Astrocyte (in vitro differentiated cells and primary cell): ENCODE results near the gene SLC2A8. TPM values are rescaled to one million over a fixed set of nuclear protein-coding genes. Genes with fewer than 3 reads are reported as not detected.

Experiments
- DNase-seq: peaks from one replicate; pipeline ENCODE4 v3.0.0-alpha.2; 2010; ENCODE audit warnings: low read depth
- FAIRE-seq: peaks from 2 replicates; lab custom pipeline; 2011; peaks lifted over from hg19 to GRCh38; lab: Jason Lieb, UNC
- H2AFZ ChIP-seq: 2 replicates; pipeline ENCODE4 v1.6.0; 2012; ENCODE audit warnings: low read depth, low read length, inconsistent platforms
- H3K27ac ChIP-seq: 2 replicates; pipeline ENCODE4 v1.5.1; 2011; ENCODE audit warnings: low read depth, low read length, inconsistent platforms
- H3K27me3 ChIP-seq: 2 replicates; pipeline ENCODE4 v1.6.0; 2011; ENCODE audit warnings: low read length, inconsistent platforms; ENCODE audit not compliant: insufficient read depth
- H3K36me3 ChIP-seq: 2 replicates; pipeline ENCODE4 v1.5.1; 2011; ENCODE audit warnings: low read length, inconsistent platforms; ENCODE audit not compliant: insufficient read depth
- H3K4me1 ChIP-seq: 2 replicates; pipeline ENCODE4 v1.5.1; 2011; ENCODE audit warnings: low read length, inconsistent platforms; ENCODE audit not compliant: insufficient read depth
- H3K4me2 ChIP-seq: 2 replicates; pipeline ENCODE4 v1.6.0; 2012; ENCODE audit warnings: low read length, inconsistent platforms
- H3K4me3 ChIP-seq: 2 replicates; pipeline ENCODE4 v1.5.1; 2011; ENCODE audit warnings: low read depth, mild to moderate bottlenecking, low read length, inconsistent platforms; ENCODE audit not compliant: insufficient read depth
- H3K79me2 ChIP-seq: 2 replicates; pipeline ENCODE4 v1.6.0; 2012; ENCODE audit warnings: mild to moderate bottlenecking, low read length, inconsistent platforms; ENCODE audit not compliant: insufficient read depth
- H3K9ac ChIP-seq: 2 replicates; pipeline ENCODE4 v1.6.0; 2012; ENCODE audit warnings: mild to moderate bottlenecking, low read length, inconsistent platforms
- H3K9me3 ChIP-seq: 2 replicates; pipeline ENCODE4 v1.5.1; 2012; ENCODE audit warnings: low read depth, mild to moderate bottlenecking, low read length, inconsistent platforms; ENCODE audit not compliant: insufficient read depth
- H4K20me1 ChIP-seq: 2 replicates; pipeline ENCODE4 v1.6.0; 2012; ENCODE audit warnings: low read length, inconsistent platforms; ENCODE audit not compliant: insufficient read depth
- H3K27ac Mint-ChIP-seq: one replicate; pipeline ENCODE4 v1.8.0; 2021; ENCODE audit warnings: mild to moderate bottlenecking, mixed read lengths; ENCODE audit not compliant: unreplicated experiment
- H3K27me3 Mint-ChIP-seq: one replicate; pipeline ENCODE4 v1.8.0; 2021; ENCODE audit warnings: low read depth, mixed read lengths; ENCODE audit not compliant: unreplicated experiment
- H3K36me3 Mint-ChIP-seq: one replicate; pipeline ENCODE4 v1.8.0; 2021; ENCODE audit warnings: low read depth, mixed read lengths; ENCODE audit not compliant: unreplicated experiment
- H3K4me1 Mint-ChIP-seq: one replicate; pipeline ENCODE4 v1.8.0; 2021; ENCODE audit warnings: low read depth, mixed read lengths; ENCODE audit not compliant: unreplicated experiment
- H3K4me3 Mint-ChIP-seq: one replicate; pipeline ENCODE4 v1.8.0; 2021; ENCODE audit warnings: mild to moderate bottlenecking, moderate library complexity, mixed read lengths; ENCODE audit not compliant: unreplicated experiment
- H3K9me3 Mint-ChIP-seq: one replicate; pipeline ENCODE4 v1.8.0; 2021; ENCODE audit warnings: mild to moderate bottlenecking, mixed read lengths; ENCODE audit not compliant: unreplicated experiment
- CTCF ChIP-seq: IDR thresholded peaks from 2 replicates; pipeline ENCODE4 v1.5.1; 2011; ENCODE audit warnings: low read depth, mild to moderate bottlenecking, inconsistent platforms, low read length, moderate library complexity; ENCODE audit not compliant: insufficient read depth
- EZH2 ChIP-seq: IDR thresholded peaks from 2 replicates; pipeline ENCODE4 v1.6.1; 2012; ENCODE audit warnings: mild to moderate bottlenecking, low read length, inconsistent platforms; ENCODE audit not compliant: insufficient read depth
- total RNA-seq: library from RNA; stranded (reverse); gene quantifications from 2 replicates; pipeline ENCODE4 v1.2.1, GENCODE V29; 2021

The SLC2A8 gene
- total RNA-seq, 1 donor from 2014 or later, result 18.8 TPM

GRCh38 chr9:127370147-127370579 is 26.8 kb upstream of the SLC2A8 start:
- Histone ChIP-seq H3K4me1 (no peaks in the 10 kb centered on the region), H3K4me2 (no peak overlapping the region), H3K4me3 (no peak overlapping the region), H3K27ac (no peak overlapping the region), H2AFZ (no peak overlapping the region), H4K20me1 (no peaks in the 10 kb centered on the region), H3K9me3 (no peaks in the 10 kb centered on the region), H3K79me2 (no peaks in the 10 kb centered on the region), H3K9ac (no peak overlapping the region), H3K27me3 (peaks cover 11% of the 10 kb centered on the region), H3K36me3 (no peaks in the 10 kb centered on the region)
- Mint-ChIP-seq H3K4me1 (no peaks in the 10 kb centered on the region), H3K4me3 (no peak overlapping the region), H3K36me3 (peaks cover 15% of the 10 kb centered on the region), H3K27me3 (peaks cover 25% of the 10 kb centered on the region), H3K9me3 (no peaks in the 10 kb centered on the region), H3K27ac (no peak overlapping the region)
- DNase-seq (no peak), FAIRE-seq (no peak)
- TF ChIP-seq EZH2 (no peak), CTCF (no peak)

GRCh38 chr9:127370672-127371648 is 26.0 kb upstream of the SLC2A8 start:
- Histone ChIP-seq H3K36me3 (no peaks in the 10 kb centered on the region), H3K4me1 (no peaks in the 10 kb centered on the region), H3K27ac (no peak overlapping the region), H4K20me1 (no peaks in the 10 kb centered on the region), H3K4me2 (no peak overlapping the region), H3K4me3 (no peak overlapping the region), H3K9me3 (no peaks in the 10 kb centered on the region), H3K79me2 (no peaks in the 10 kb centered on the region), H3K27me3 (peaks cover 15% of the 10 kb centered on the region), H2AFZ (no peak overlapping the region), H3K9ac (no peak overlapping the region)
- FAIRE-seq (no peak), DNase-seq (no peak)
- TF ChIP-seq EZH2, result no peak
- no peak for TF ChIP-seq CTCF
- H3K9me3 Mint-ChIP-seq, result no peaks in the 10 kb centered on the region
- H3K27ac Mint-ChIP-seq, result no peak overlapping the region
- no peaks in the 10 kb centered on the region for H3K4me1 Mint-ChIP-seq
- no peak overlapping the region for H3K4me3 Mint-ChIP-seq
- peaks cover 27% of the 10 kb centered on the region for H3K27me3 Mint-ChIP-seq
- peaks cover 13% of the 10 kb centered on the region for H3K36me3 Mint-ChIP-seq

GRCh38 chr9:127380479-127380878 is 16.5 kb upstream of the SLC2A8 start:
- peaks cover 1% of the 10 kb centered on the region for H3K36me3 Mint-ChIP-seq
- Histone ChIP-seq H3K9me3 (no peaks in the 10 kb centered on the region), H3K36me3 (no peaks in the 10 kb centered on the region), H4K20me1 (no peaks in the 10 kb centered on the region), H3K27me3 (peaks cover 32% of the 10 kb centered on the region), H3K4me1 (no peaks in the 10 kb centered on the region), H3K4me2 (no peak overlapping the region), H2AFZ (no peak overlapping the region), H3K4me3 (no peak overlapping the region), H3K79me2 (no peaks in the 10 kb centered on the region), H3K27ac (no peak overlapping the region), H3K9ac (no peak overlapping the region)
- TF ChIP-seq EZH2, result no peak
- no peak for TF ChIP-seq CTCF
- H3K9me3 Mint-ChIP-seq, result no peaks in the 10 kb centered on the region
- H3K4me3 Mint-ChIP-seq, result no peak overlapping the region
- DNase-seq (no peak), FAIRE-seq (no peak)
- peaks cover 22% of the 10 kb centered on the region for H3K27me3 Mint-ChIP-seq
- H3K4me1 Mint-ChIP-seq, result peaks cover 3% of the 10 kb centered on the region
- H3K27ac Mint-ChIP-seq, result no peak overlapping the region
